Neural crest cell (in vitro differentiated cells): ENCODE data around the gene ECEL1. TPM values are rescaled to one million over a fixed set of nuclear protein-coding genes. Genes with fewer than 3 reads are reported as not detected.
"Not testable (repeated sequence)": the region's sequence is repeated elsewhere in the genome, so short reads cannot be mapped to it uniquely, and the experiment has no call there.

Experiments used
- DNase-seq: peaks from one replicate; pipeline ENCODE4 v3.0.0; 2021; ENCODE audit warnings: low read depth, mixed read lengths, low spot score
- H3K27ac Mint-ChIP-seq: one replicate; pipeline ENCODE4 v1.8.0; 2021; ENCODE audit warnings: mild to moderate bottlenecking, mixed read lengths; ENCODE audit not compliant: unreplicated experiment
- H3K27me3 Mint-ChIP-seq: 2 replicates; pipeline ENCODE4 v1.8.0; 2021; ENCODE audit warnings: low read depth, mild to moderate bottlenecking, mixed read lengths
- H3K36me3 Mint-ChIP-seq: 2 replicates; pipeline ENCODE4 v1.8.0; 2021; ENCODE audit warnings: low read depth, mild to moderate bottlenecking, mixed read lengths
- H3K4me1 Mint-ChIP-seq: 2 replicates; pipeline ENCODE4 v1.8.0; 2021; ENCODE audit warnings: mixed read lengths
- H3K4me3 Mint-ChIP-seq: one replicate; pipeline ENCODE4 v1.8.0; 2021; ENCODE audit warnings: mild to moderate bottlenecking, mixed read lengths
- H3K9me3 Mint-ChIP-seq: 2 replicates; pipeline ENCODE4 v1.8.0; 2021; ENCODE audit warnings: mixed read lengths
- CTCF ChIP-seq: fragments of 200-600 bp; sonication (generic); conservative IDR thresholded peaks from 2 replicates; pipeline ENCODE4 v1.5.0; 2021; ENCODE audit warnings: antibody characterized with exemption, mild to moderate bottlenecking
- total RNA-seq: library from RNA; stranded (reverse); gene quantifications from 2 replicates; pipeline ENCODE4 v1.2.1, GENCODE V29; 2021

ECEL1 gene
- total RNA-seq, 1 donor from 2014 or later = 43.9 TPM

- H3K36me3 Mint-ChIP-seq = no peaks in the 10 kb centered on the region
Observed at GRCh38 chr2:232456296-232457120, 31.1 kb downstream of the ECEL1 start.

DNA sequence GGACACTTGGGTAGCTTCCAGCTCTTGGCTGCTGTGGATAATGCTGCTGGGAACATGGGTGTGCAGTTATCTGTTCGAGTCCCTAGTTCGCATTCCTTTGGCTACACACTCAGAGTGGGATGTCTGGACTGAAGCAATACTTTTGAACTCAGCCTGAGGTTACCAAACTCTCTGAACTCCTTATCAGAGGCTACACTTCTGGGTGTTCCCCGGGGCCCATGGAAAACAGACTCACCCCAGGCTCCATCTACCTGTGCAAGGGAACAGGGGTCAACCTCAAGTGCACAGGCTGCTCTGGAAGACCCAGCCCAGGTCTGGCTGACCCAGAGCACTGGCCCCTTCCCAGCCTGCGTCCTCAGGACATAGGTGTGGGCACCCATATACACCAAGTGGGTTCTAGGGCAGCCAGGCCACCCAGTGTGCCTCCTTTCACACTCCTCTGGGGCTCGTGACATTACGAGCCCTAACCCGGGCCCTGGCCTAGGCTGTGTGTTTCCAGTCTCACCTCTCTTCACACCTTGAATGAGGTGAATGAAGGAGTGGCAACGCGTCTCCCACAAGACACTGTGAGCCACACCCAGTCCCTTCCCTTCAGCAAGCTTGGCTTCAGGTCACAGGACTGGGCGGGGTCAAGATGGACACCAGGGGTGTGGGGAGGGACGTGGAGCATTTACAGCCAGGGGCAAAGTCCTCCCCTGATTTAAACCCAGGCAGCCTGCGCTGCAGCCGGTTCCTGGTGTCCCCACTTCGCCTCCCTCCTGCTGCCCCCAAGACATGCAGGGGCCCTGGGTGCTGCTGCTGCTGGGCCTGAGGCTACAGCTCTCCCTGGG is 32.0 kb downstream of the ECEL1 start, which contains the start of gene ALPI:
Gene ALPI (plus strand): TSS at position 728 of the 830 bp plus-strand sequence. CDS start 47 bp downstream, at position 775.
- Mint-ChIP-seq H3K27me3 (no peaks in the 10 kb centered on the region), H3K4me1 (peaks cover under 1% of the 10 kb centered on the region), H3K4me3 (no peak within 1 kb of the TSS), H3K27ac (no peak within 1 kb of the TSS), H3K36me3 (no peaks in the 10 kb centered on the region), H3K9me3 (no peaks in the 10 kb centered on the region)
- TF ChIP-seq CTCF = no peak
- no peak for DNase-seq

More at GRCh38 chr2:232456296-232457120, 31.1 kb downstream of the ECEL1 start:
- no peak for TF ChIP-seq CTCF
- no peak for DNase-seq
- Mint-ChIP-seq H3K4me3 (no peak overlapping the region), H3K27ac (no peak overlapping the region), H3K4me1 (no peaks in the 10 kb centered on the region), H3K27me3 (peaks cover 2% of the 10 kb centered on the region), H3K9me3 (no peaks in the 10 kb centered on the region)

DNA sequence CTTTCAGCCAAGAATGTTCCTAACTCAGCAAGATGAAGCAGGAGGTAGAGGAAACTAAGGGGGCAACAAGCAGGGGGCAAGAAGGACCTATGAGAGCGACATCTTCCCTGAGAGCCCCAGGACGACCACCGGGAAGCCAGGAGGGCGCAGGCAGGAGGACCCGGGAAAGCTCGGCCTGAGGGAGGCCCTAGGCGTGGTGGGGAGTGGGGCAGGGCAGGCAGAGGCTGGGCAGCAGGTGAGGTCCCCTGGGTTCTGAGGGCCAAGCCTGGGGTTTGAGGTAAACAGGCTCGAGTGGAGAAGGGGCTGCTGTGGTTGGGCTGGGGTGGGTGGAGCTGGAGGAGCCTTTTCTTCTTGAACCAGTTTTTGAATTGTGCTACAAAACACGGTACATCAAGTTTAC is 33.0 kb downstream of the ECEL1 start:
- no peak for DNase-seq
- TF ChIP-seq CTCF = no peak
- no peak overlapping the region for H3K27ac Mint-ChIP-seq
- peaks cover 5% of the 10 kb centered on the region for H3K4me1 Mint-ChIP-seq
- H3K27me3 Mint-ChIP-seq = no peaks in the 10 kb centered on the region
- no peaks in the 10 kb centered on the region for H3K36me3 Mint-ChIP-seq
- H3K9me3 Mint-ChIP-seq = no peaks in the 10 kb centered on the region
- no peak overlapping the region for H3K4me3 Mint-ChIP-seq

GRCh38 chr2:232451645-232452044 is 36.0 kb downstream of the ECEL1 start:
- not testable (repeated sequence) for H3K9me3 Mint-ChIP-seq, H3K36me3 Mint-ChIP-seq

GRCh38 chr2:232449964-232450363 is 37.7 kb downstream of the ECEL1 start:
- Mint-ChIP-seq H3K27ac (peak overlapping the region; percentile 81), H3K4me3 (no peak overlapping the region), H3K27me3 (no peaks in the 10 kb centered on the region), H3K36me3 (no peaks in the 10 kb centered on the region), H3K4me1 (peaks cover 24% of the 10 kb centered on the region), H3K9me3 (no peaks in the 10 kb centered on the region)
- DNase-seq = no peak
- TF ChIP-seq CTCF = no peak

More at GRCh38 chr2:232451645-232452044, 36.0 kb downstream of the ECEL1 start:
- not testable (repeated sequence) for H3K27me3 Mint-ChIP-seq, H3K4me3 Mint-ChIP-seq, DNase-seq
- H3K27ac Mint-ChIP-seq = peak overlapping the region; percentile 78
- H3K4me1 Mint-ChIP-seq = peaks cover 23% of the 10 kb centered on the region
